Esophagus muscularis mucosa (tissue), 4 donors: Measurements from ENCODE around the gene ZNF385D. TPM values are rescaled to one million over a fixed set of nuclear protein-coding genes. Genes with fewer than 3 reads are reported as not detected.

Source experiments
- DNase-seq: peaks from one replicate; pipeline ENCODE4 v3.0.0-alpha.2; 2017; ENCODE audit errors: extremely low spot score
- H3K27ac ChIP-seq, 4 donors: fragments of 200-600 bp; sonication (generic); replicated peaks in 1 of 4; 1 replicate in 3 of 4; 2 replicates in 1 of 4; pipeline ENCODE4 v1.5.1; 2016 to 2019; ENCODE audit warnings: mild to moderate bottlenecking in 1 of 4
- H3K27me3 ChIP-seq, 4 donors: fragments of 200-600 bp; sonication (generic); one replicate each; pipeline versions ENCODE4 v1.5.1 to v1.6.0; 2016 to 2019
- H3K36me3 ChIP-seq, 4 donors: fragments of 200-600 bp; sonication (generic); one replicate each; pipeline ENCODE4 v1.5.1; 2016 to 2019
- H3K4me1 ChIP-seq, 4 donors: fragments of 200-600 bp; sonication (generic); one replicate each; pipeline ENCODE4 v1.5.1; 2016 to 2019
- H3K4me3 ChIP-seq, 4 donors: fragments of 200-600 bp; sonication (generic); 1 replicate in 2 of 4; 2 replicates in 2 of 4; pipeline ENCODE4 v1.5.1; 2016 to 2019; ENCODE audit warnings: mild to moderate bottlenecking in 4 of 4, moderate library complexity in 1 of 4
- H3K9me3 ChIP-seq, 4 donors: fragments of 200-600 bp; sonication (generic); 1 replicate in 3 of 4; 2 replicates in 1 of 4; pipeline ENCODE4 v1.5.1; 2016 to 2019
- CTCF ChIP-seq, 3 experiments: fragments of 200-600 bp in 2 of 3; fragments of 450-650 bp in 1 of 3; sonication (generic) in 2 of 3; IDR thresholded peaks; one replicate each; pipeline ENCODE4 v1.5.1; 2017 to 2019; ENCODE audit warnings: antibody characterized with exemption in 3 of 3, mild to moderate bottlenecking in 2 of 3, moderate library complexity in 1 of 3
- EP300 ChIP-seq: sonication (generic); formaldehyde crosslinking; IDR thresholded peaks from one replicate; pipeline ENCODE4 v1.6.1; 2017; ENCODE audit warnings: antibody characterized with exemption
- POLR2A ChIP-seq: fragments of 450-650 bp; IDR thresholded peaks from one replicate; pipeline ENCODE4 v1.6.1; 2017; ENCODE audit warnings: antibody characterized with exemption, moderate library complexity, mild to moderate bottlenecking, low read depth
- POLR2AphosphoS5 ChIP-seq, 2 donors: sonication (generic); formaldehyde crosslinking; IDR thresholded peaks; one replicate each; pipeline ENCODE4 v1.6.1; 2017; ENCODE audit warnings: antibody characterized with exemption in 2 of 2
- WGBS: methylation state at CpG from one replicate; pipeline ENCODE4 v1.1.5; 2018; 5-methylcytosine and 5-hydroxymethylcytosine counted together
- intact Hi-C: fragments of 100-400 bp; cut with DNase I; formaldehyde crosslinking; loops from one replicate; pipeline ENCODE4 v1.15.1; 2023
- total RNA-seq, 4 donors: library from RNA; depleted of rRNA; stranded (reverse); fragments of >200 nt; gene quantifications; one replicate each; pipeline versions ENCODE4 v1.1.0 to v1.2.1, GENCODE V29; 2016

The ZNF385D gene
- total RNA-seq, 4 donors from 2014 or later = 7.7 to 11.2 (median 8.2) TPM

- intact Hi-C loops = no loop called here
- 58% methylated on average over 2 of the region's 2 CpGs for WGBS
These were observed 341.6 kb downstream of the ZNF385D start for GRCh38 chr3:21409401-21409800.

GRCh38 chr3:21407743-21408142 is 343.3 kb downstream of the ZNF385D start:
- H3K4me3 ChIP-seq = no peak overlapping the region
- TF ChIP-seq CTCF (IDR thresholded peaks at IDR 0.05) = no peak
- no peak for TF ChIP-seq POLR2A
- H3K36me3 ChIP-seq = no peaks in the 10 kb centered on the region
- intact Hi-C loops = no loop called here
- no peak for DNase-seq
- H3K27me3 ChIP-seq = no peaks in the 10 kb centered on the region
- H3K9me3 ChIP-seq = no peaks in the 10 kb centered on the region
- WGBS = 47% methylated on average over 1 of the region's 1 CpG
- no peak overlapping the region for H3K27ac ChIP-seq
- H3K4me1 ChIP-seq = no peaks in the 10 kb centered on the region

More at GRCh38 chr3:21409401-21409800, 341.6 kb downstream of the ZNF385D start:
- Histone ChIP-seq H3K4me3 (no peak overlapping the region), H3K9me3 (no peaks in the 10 kb centered on the region), H3K27ac (no peak overlapping the region), H3K27me3 (no peaks in the 10 kb centered on the region), H3K4me1 (no peaks in the 10 kb centered on the region), H3K36me3 (no peaks in the 10 kb centered on the region)
- DNase-seq = no peak
- TF ChIP-seq EP300 (no peak), POLR2A (no peak), CTCF (IDR thresholded peaks at IDR 0.05) (no peak), POLR2AphosphoS5 (IDR thresholded peaks at IDR 0.05) (no peak)

- no peak for DNase-seq
- no peaks in the 10 kb centered on the region for H3K27me3 ChIP-seq
- H3K36me3 ChIP-seq = no peaks in the 10 kb centered on the region
- no peaks in the 10 kb centered on the region for H3K9me3 ChIP-seq
- intact Hi-C loops = no loop called here
- WGBS = 95% methylated on average over 29 of the region's 47 CpGs
- TF ChIP-seq POLR2AphosphoS5 (IDR thresholded peaks at IDR 0.05) = no peak
- TF ChIP-seq POLR2A = no peak
- no peak for TF ChIP-seq CTCF (IDR thresholded peaks at IDR 0.05)
- TF ChIP-seq EP300 = no peak
- no peak overlapping the region for H3K27ac ChIP-seq
- no peak overlapping the region for H3K4me3 ChIP-seq
- H3K4me1 ChIP-seq = no peaks in the 10 kb centered on the region
These were observed 345.0 kb downstream of the ZNF385D start for GRCh38 chr3:21405671-21406667.

GRCh38 chr3:21398461-21398860 is 352.5 kb downstream of the ZNF385D start:
- Histone ChIP-seq H3K27ac (no peak overlapping the region), H3K9me3 (no peaks in the 10 kb centered on the region), H3K4me3 (no peak overlapping the region), H3K27me3 (no peaks in the 10 kb centered on the region), H3K4me1 (peaks cover 4 to 12% (median 6%) of the 10 kb centered on the region in 4 donors), H3K36me3 (no peaks in the 10 kb centered on the region)
- intact Hi-C loops = no loop called here
- WGBS = 68% methylated on average over 4 of the region's 4 CpGs
- DNase-seq = no peak
- TF ChIP-seq EP300 (no peak), CTCF (IDR thresholded peaks at IDR 0.05) (no peak), POLR2A (no peak), POLR2AphosphoS5 (IDR thresholded peaks at IDR 0.05) (no peak)
